ENCODE measurements around the gene ZFP92.

The ZFP92 gene

GRCh38 chrX:153441981-153442380 lies 30.7 kb downstream of the ZFP92 start:
- TF ChIP-seq FOXP2 (optimal IDR thresholded peaks at IDR 0.05; ENCODE audit: borderline replicate concordance, extremely low read depth, extremely low read length, insufficient read depth) (no peak), TAF1 (IDR thresholded peaks at IDR 0.05; ENCODE audit: borderline replicate concordance, insufficient read depth, low read length) (no peak)

DNA sequence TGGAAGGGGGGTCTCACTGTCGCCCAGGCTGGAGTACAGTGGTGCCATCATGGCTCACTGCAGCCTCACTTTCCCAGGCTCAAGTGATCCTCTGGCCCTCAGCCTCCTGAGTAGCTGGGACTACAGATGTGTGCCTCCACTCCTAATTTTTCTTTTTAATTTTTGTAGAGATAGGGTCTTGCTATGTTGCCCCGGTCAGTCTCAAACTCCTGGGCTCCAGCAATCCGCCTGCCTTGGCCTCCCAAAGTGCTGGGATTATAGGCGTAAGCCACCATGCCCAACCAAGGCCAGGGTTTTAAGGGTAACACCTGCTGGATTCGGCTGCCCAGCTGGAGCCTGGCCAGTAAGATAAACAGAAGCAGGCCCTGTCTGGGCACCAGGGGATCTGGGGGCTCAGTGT lies 31.2 kb downstream of the ZFP92 start:
- TF ChIP-seq TAF1 (IDR thresholded peaks at IDR 0.05; ENCODE audit: borderline replicate concordance, insufficient read depth, low read length) (no peak), FOXP2 (optimal IDR thresholded peaks at IDR 0.05; ENCODE audit: borderline replicate concordance, extremely low read depth, extremely low read length, insufficient read depth) (no peak), POLR2AphosphoS5 (IDR thresholded peaks at IDR 0.05; ENCODE audit: low read depth, low read length) (no peak), SIN3A (IDR thresholded peaks at IDR 0.05; ENCODE audit: borderline replicate concordance, insufficient read depth, low read length) (no peak)
- TF ChIP-seq, protein P1, sequence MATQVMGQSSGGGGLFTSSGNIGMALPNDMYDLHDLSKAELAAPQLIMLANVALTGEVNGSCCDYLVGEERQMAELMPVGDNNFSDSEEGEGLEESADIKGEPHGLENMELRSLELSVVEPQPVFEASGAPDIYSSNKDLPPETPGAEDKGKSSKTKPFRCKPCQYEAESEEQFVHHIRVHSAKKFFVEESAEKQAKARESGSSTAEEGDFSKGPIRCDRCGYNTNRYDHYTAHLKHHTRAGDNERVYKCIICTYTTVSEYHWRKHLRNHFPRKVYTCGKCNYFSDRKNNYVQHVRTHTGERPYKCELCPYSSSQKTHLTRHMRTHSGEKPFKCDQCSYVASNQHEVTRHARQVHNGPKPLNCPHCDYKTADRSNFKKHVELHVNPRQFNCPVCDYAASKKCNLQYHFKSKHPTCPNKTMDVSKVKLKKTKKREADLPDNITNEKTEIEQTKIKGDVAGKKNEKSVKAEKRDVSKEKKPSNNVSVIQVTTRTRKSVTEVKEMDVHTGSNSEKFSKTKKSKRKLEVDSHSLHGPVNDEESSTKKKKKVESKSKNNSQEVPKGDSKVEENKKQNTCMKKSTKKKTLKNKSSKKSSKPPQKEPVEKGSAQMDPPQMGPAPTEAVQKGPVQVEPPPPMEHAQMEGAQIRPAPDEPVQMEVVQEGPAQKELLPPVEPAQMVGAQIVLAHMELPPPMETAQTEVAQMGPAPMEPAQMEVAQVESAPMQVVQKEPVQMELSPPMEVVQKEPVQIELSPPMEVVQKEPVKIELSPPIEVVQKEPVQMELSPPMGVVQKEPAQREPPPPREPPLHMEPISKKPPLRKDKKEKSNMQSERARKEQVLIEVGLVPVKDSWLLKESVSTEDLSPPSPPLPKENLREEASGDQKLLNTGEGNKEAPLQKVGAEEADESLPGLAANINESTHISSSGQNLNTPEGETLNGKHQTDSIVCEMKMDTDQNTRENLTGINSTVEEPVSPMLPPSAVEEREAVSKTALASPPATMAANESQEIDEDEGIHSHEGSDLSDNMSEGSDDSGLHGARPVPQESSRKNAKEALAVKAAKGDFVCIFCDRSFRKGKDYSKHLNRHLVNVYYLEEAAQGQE (IDR thresholded peaks at IDR 0.05; ENCODE audit: insufficient read depth in 1 of 2, low read depth in 2 of 2, low read length in 2 of 2), result no peak

- TF ChIP-seq TAF1 (IDR thresholded peaks at IDR 0.05; ENCODE audit: borderline replicate concordance, insufficient read depth, low read length) (no peak), POLR2AphosphoS5 (IDR thresholded peaks at IDR 0.05; ENCODE audit: low read depth, low read length) (no peak), FOXP2 (optimal IDR thresholded peaks at IDR 0.05; ENCODE audit: borderline replicate concordance, extremely low read depth, extremely low read length, insufficient read depth) (no peak), SIN3A (IDR thresholded peaks at IDR 0.05; ENCODE audit: borderline replicate concordance, insufficient read depth, low read length) (no peak)
- TF ChIP-seq, protein P1 (IDR thresholded peaks at IDR 0.05; ENCODE audit: insufficient read depth in 1 of 2, low read depth in 2 of 2, low read length in 2 of 2), result no peak
Measured at GRCh38 chrX:153443476-153444332, 32.4 kb downstream of the ZFP92 start.

GRCh38 chrX:153444333-153445011 lies 33.2 kb downstream of the ZFP92 start:
- TF ChIP-seq SIN3A (IDR thresholded peaks at IDR 0.05; ENCODE audit: borderline replicate concordance, insufficient read depth, low read length), result no peak
- no peak for TF ChIP-seq TAF1 (IDR thresholded peaks at IDR 0.05; ENCODE audit: borderline replicate concordance, insufficient read depth, low read length)
- TF ChIP-seq FOXP2 (optimal IDR thresholded peaks at IDR 0.05; ENCODE audit: borderline replicate concordance, extremely low read depth, extremely low read length, insufficient read depth), result no peak
- TF ChIP-seq, protein P1 (IDR thresholded peaks at IDR 0.05; ENCODE audit: insufficient read depth in 1 of 2, low read depth in 2 of 2, low read length in 2 of 2), result no peak
- TF ChIP-seq POLR2AphosphoS5 (IDR thresholded peaks at IDR 0.05; ENCODE audit: low read depth, low read length), result no peak

DNA sequence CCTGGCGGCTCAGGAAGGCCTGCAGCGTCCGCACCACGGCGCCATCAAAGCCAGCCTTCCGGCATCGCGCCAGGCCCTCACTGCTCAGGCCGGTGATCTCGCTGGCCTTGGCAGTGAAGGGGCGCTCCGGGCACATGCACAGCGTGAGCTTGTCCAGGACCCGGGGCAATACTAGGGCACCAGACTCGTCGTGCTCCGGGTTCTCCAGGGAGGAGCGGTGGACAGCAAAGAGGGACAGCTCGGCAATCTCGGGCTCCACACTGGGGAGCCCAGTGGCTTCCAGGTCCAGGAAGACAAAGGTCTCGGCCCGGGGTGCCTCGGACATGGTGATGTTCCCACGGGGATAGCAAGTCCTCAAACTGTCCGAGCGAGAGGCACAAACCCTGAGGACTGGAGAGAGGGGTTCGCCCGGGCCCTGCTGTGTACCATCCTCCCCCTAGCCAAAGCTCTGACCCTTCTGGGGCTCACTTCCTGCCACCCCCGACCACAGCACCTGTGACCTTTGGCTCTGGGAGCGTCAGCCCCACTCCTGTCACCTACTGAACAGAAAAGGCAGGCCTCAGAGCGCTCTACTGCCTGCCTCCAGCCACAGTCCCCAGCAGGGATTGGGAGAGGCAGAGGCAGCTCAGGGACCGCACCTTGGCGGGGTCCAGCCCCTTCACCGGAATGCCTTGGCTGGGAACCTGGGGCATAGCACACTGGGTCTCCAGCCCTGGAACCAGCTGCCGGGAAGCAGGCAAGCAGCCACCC lies 34.0 kb downstream of the ZFP92 start:
- no peak for TF ChIP-seq FOXP2 (optimal IDR thresholded peaks at IDR 0.05; ENCODE audit: borderline replicate concordance, extremely low read depth, extremely low read length, insufficient read depth)

Data from PFSK-1 (cell line).